IMR-90 (cell line): Measurements from ENCODE around the gene OR2A25. TPM values are rescaled to one million over a fixed set of nuclear protein-coding genes. Genes with fewer than 3 reads are reported as not detected.

Source experiments
- ATAC-seq: fragments of 200-7000 bp; cut with Tn5 transposase; 2 replicates; pipeline ENCODE4 v1.9.1; 2020; ENCODE audit warnings: low read depth, mild to moderate bottlenecking, moderate library complexity
- BruUV-seq: library from RNA; stranded (reverse); fragments of 400-500 nt; replicated peaks from 2 replicates; lab custom pipeline; 2021; lab: Mats Ljungman, UMichigan
- CTCF ChIA-PET: fragments of 300-600 bp; formaldehyde crosslinking; extraction: SDS; loops from one replicate; lab custom pipeline; 2021; ENCODE audit warnings: antibody characterized with exemption; lab: Yijun Ruan, JAX
- POLR2A ChIA-PET: fragments of 300-600 bp; sonication (Branson Sonifier 250); formaldehyde crosslinking; loops from one replicate; lab custom pipeline; 2022; ENCODE audit warnings: antibody characterized with exemption; ENCODE audit not compliant: unreplicated experiment; lab: Charles Lee
- DNase-seq: peaks from one replicate; pipeline ENCODE4 v3.0.0; 2013
- H2AFZ ChIP-seq: replicated peaks from 2 replicates; pipeline ENCODE3; 2013; ENCODE audit warnings: low read length, mild to moderate bottlenecking; ENCODE audit not compliant: poor library complexity
- H2AK5ac ChIP-seq: 2 replicates; pipeline ENCODE4 v1.6.1; 2013; ENCODE audit warnings: low read depth, low read length, inconsistent platforms
- H2AK9ac ChIP-seq: replicated peaks from 2 replicates; pipeline ENCODE3; 2013; ENCODE audit warnings: mild to moderate bottlenecking, low read depth, low read length, moderate library complexity; ENCODE audit not compliant: poor library complexity
- H2BK120ac ChIP-seq: 2 replicates; pipeline ENCODE4 v1.6.1; 2013; ENCODE audit warnings: low read depth, low read length, inconsistent platforms
- H2BK15ac ChIP-seq: 3 replicates; pipeline ENCODE4 v1.6.1; 2013; ENCODE audit warnings: low read depth, low read length, inconsistent platforms
- H2BK20ac ChIP-seq: 2 replicates; pipeline ENCODE4 v1.6.1; 2013; ENCODE audit warnings: low read depth, mild to moderate bottlenecking, inconsistent platforms, low read length, moderate library complexity
- H2BK5ac ChIP-seq: 2 replicates; pipeline ENCODE4 v1.6.1; 2013; ENCODE audit warnings: mild to moderate bottlenecking, low read depth, low read length, inconsistent platforms; ENCODE audit not compliant: poor library complexity, severe bottlenecking
- H3K14ac ChIP-seq: replicated peaks from 2 replicates; pipeline ENCODE4 v1.6.1; 2013; ENCODE audit warnings: low read depth, low read length, inconsistent platforms
- H3K18ac ChIP-seq: 2 replicates; pipeline ENCODE4 v1.6.1; 2013; ENCODE audit warnings: low read depth, low read length, control low read depth
- H3K23ac ChIP-seq: 2 replicates; pipeline ENCODE4 v1.6.1; 2013; ENCODE audit warnings: low read depth, low read length, inconsistent platforms
- H3K27ac ChIP-seq: 2 replicates; pipeline ENCODE4 v1.5.1; 2013; ENCODE audit warnings: mild to moderate bottlenecking, control low read depth, low read length; ENCODE audit not compliant: insufficient read depth
- H3K27me3 ChIP-seq: 2 replicates; pipeline ENCODE4 v1.6.1; 2013; ENCODE audit warnings: low read length; ENCODE audit not compliant: control insufficient read depth, insufficient read depth
- H3K36me3 ChIP-seq: 2 replicates; pipeline ENCODE4 v1.6.1; 2013; ENCODE audit warnings: low read length, mixed read lengths; ENCODE audit not compliant: control insufficient read depth, insufficient read depth
- H3K4ac ChIP-seq: 2 replicates; pipeline ENCODE4 v1.6.1; 2013; ENCODE audit warnings: low read depth, low read length, inconsistent platforms
- H3K4me1 ChIP-seq: 2 replicates; pipeline ENCODE4 v1.6.1; 2013; ENCODE audit warnings: low read length, mixed read lengths; ENCODE audit not compliant: control insufficient read depth, insufficient read depth
- H3K4me2 ChIP-seq: 2 replicates; pipeline ENCODE4 v1.6.1; 2013; ENCODE audit warnings: low read depth, mild to moderate bottlenecking, control low read depth, low read length, moderate library complexity
- H3K4me3 ChIP-seq: 2 replicates; pipeline ENCODE4 v1.5.1; 2013; ENCODE audit warnings: low read depth, mild to moderate bottlenecking, control low read depth, low read length, moderate library complexity; ENCODE audit not compliant: insufficient read depth
- H3K56ac ChIP-seq: 2 replicates; pipeline ENCODE4 v1.6.1; 2013; ENCODE audit warnings: low read length, inconsistent platforms; ENCODE audit not compliant: insufficient read depth; ENCODE audit errors: extremely low read depth
- H3K79me1 ChIP-seq, 2 experiments: 2 replicates each; pipeline ENCODE4 v1.6.1; 2013; ENCODE audit warnings: low read length in 2 of 2, inconsistent platforms in 1 of 2, low read depth in 1 of 2
- H3K9ac ChIP-seq: 2 replicates; pipeline ENCODE4 v1.6.1; 2013; ENCODE audit warnings: low read depth, low read length, control low read depth
- H3K9me1 ChIP-seq: 2 replicates; pipeline ENCODE4 v1.6.1; 2013; ENCODE audit warnings: low read length, inconsistent platforms; ENCODE audit not compliant: insufficient read depth
- H3K9me3 ChIP-seq: 2 replicates; pipeline ENCODE4 v1.6.1; 2013; ENCODE audit warnings: low read length; ENCODE audit not compliant: control insufficient read depth, insufficient read depth
- H4K20me1 ChIP-seq: 2 replicates; pipeline ENCODE4 v1.6.1; 2013; ENCODE audit warnings: low read length, inconsistent platforms; ENCODE audit not compliant: insufficient read depth
- H4K5ac ChIP-seq: 2 replicates; pipeline ENCODE4 v1.6.1; 2013; ENCODE audit warnings: mild to moderate bottlenecking, low read depth, low read length, control low read depth
- H4K8ac ChIP-seq, 2 experiments: 2 replicates each; pipeline ENCODE4 v1.6.1; 2013; ENCODE audit warnings: low read depth in 2 of 2, low read length in 2 of 2, control low read depth in 1 of 2, inconsistent platforms in 1 of 2
- H4K91ac ChIP-seq: 2 replicates; pipeline ENCODE4 v1.6.1; 2013; ENCODE audit warnings: low read depth, low read length, inconsistent platforms; ENCODE audit not compliant: insufficient read depth
- BHLHE40 ChIP-seq: fragments of 150-350 bp; IDR thresholded peaks from 2 replicates; pipeline ENCODE4 v1.6.1; 2016; ENCODE audit warnings: mild to moderate bottlenecking, low read depth, low read length
- CEBPB ChIP-seq: IDR thresholded peaks from 2 replicates; pipeline ENCODE4 v1.6.1; 2012; ENCODE audit warnings: low read depth, low read length, improper control_type of control experiment
- CHD1 ChIP-seq: IDR thresholded peaks from 2 replicates; pipeline ENCODE4 v1.6.1; 2012; ENCODE audit warnings: low read depth, low read length, improper control_type of control experiment
- CTCF ChIP-seq: conservative IDR thresholded peaks from 2 replicates; pipeline ENCODE4 v1.5.1; 2012; ENCODE audit warnings: mild to moderate bottlenecking, low read depth, low read length, improper control_type of control experiment
- ELK1 ChIP-seq: fragments of 150-350 bp; IDR thresholded peaks from 2 replicates; pipeline ENCODE4 v1.6.1; 2016; ENCODE audit warnings: low read depth, mild to moderate bottlenecking, low read length, moderate library complexity, borderline replicate concordance
- FOS ChIP-seq: fragments of 150-350 bp; IDR thresholded peaks from 2 replicates; pipeline ENCODE4 v1.6.1; 2016; ENCODE audit warnings: low read depth, low read length
- MAFK ChIP-seq: IDR thresholded peaks from 2 replicates; pipeline ENCODE4 v1.6.1; 2012; ENCODE audit warnings: low read depth, low read length, improper control_type of control experiment
- MAZ ChIP-seq: IDR thresholded peaks from 2 replicates; pipeline ENCODE4 v1.6.1; 2012; ENCODE audit warnings: low read depth, mild to moderate bottlenecking, low read length, improper control_type of control experiment, moderate library complexity, borderline replicate concordance
- MXI1 ChIP-seq: IDR thresholded peaks from 2 replicates; pipeline ENCODE4 v1.6.1; 2012; ENCODE audit warnings: low read depth, mild to moderate bottlenecking, low read length, moderate library complexity, borderline replicate concordance
- NFE2L2 ChIP-seq: fragments of 150-350 bp; IDR thresholded peaks from 2 replicates; pipeline ENCODE4 v1.6.1; 2016; ENCODE audit warnings: low read depth, mild to moderate bottlenecking, low read length
- POLR2A ChIP-seq: IDR thresholded peaks from 2 replicates; pipeline ENCODE4 v1.6.1; 2012; ENCODE audit warnings: mild to moderate bottlenecking, low read depth, low read length
- RAD21 ChIP-seq: IDR thresholded peaks from 2 replicates; pipeline ENCODE4 v1.6.1; 2012; ENCODE audit warnings: low read length, improper control_type of control experiment
- RCOR1 ChIP-seq: IDR thresholded peaks from 2 replicates; pipeline ENCODE4 v1.6.1; 2012; ENCODE audit warnings: mild to moderate bottlenecking, low read length, improper control_type of control experiment; ENCODE audit not compliant: insufficient replicate concordance
- RFX5 ChIP-seq: IDR thresholded peaks from 2 replicates; pipeline ENCODE4 v1.8.0; 2012; ENCODE audit warnings: low read depth, mild to moderate bottlenecking, low read length, moderate library complexity
- SMC3 ChIP-seq: fragments of 150-350 bp; IDR thresholded peaks from 2 replicates; pipeline ENCODE4 v1.6.1; 2016; ENCODE audit warnings: low read depth, mild to moderate bottlenecking, antibody characterized with exemption, low read length, moderate library complexity
- USF2 ChIP-seq: fragments of 150-350 bp; IDR thresholded peaks from 2 replicates; pipeline ENCODE4 v1.6.1; 2017; ENCODE audit warnings: mild to moderate bottlenecking, antibody characterized with exemption, low read length, low read depth
- WGBS, 2 experiments: methylation state at CpG; one replicate each; pipeline versions ENCODE4 v1.1.5 to v1.1.7; 2013; ENCODE audit warnings: missing lambda C conversion rate in 2 of 2; ENCODE audit not compliant: insufficient read length in 1 of 2; ENCODE audit errors: extremely low coverage in 2 of 2; 5-methylcytosine and 5-hydroxymethylcytosine counted together
- dilution Hi-C: fragments of 300-500 bp; cut with HindIII; formaldehyde crosslinking; loops from one replicate; pipeline ENCODE4 v1.14.3; 2018; ENCODE audit warnings: low sequenced_read_pairs; ENCODE audit not compliant: unreplicated experiment
- in situ Hi-C: fragments of 300-500 bp; cut with MboI; formaldehyde crosslinking; loops from 3 replicates; pipeline ENCODE4 v1.14.3; 2019; ENCODE audit warnings: low sequenced_read_pairs, inconsistent platforms, mixed read lengths
- intact Hi-C: fragments of 100-400 bp; cut with micrococcal nuclease; formaldehyde crosslinking; loops from 2 replicates; pipeline ENCODE4 v1.10.0; 2022
- polyA plus RNA-seq, 3 experiments: library from polyadenylated mRNA; depleted of rRNA; stranded (reverse); fragments of >200 nt; gene quantifications; 2 replicates each; pipeline ENCODE4 v1.2.3, GENCODE V29; 2012; ENCODE audit warnings: low replicate concordance in 1 of 3
- total RNA-seq: library from RNA; depleted of rRNA; stranded (reverse); fragments of >200 nt; gene quantifications from 2 replicates; pipeline ENCODE4 v1.2.3, GENCODE V29; 2012

The OR2A25 gene
- total and polyA plus RNA-seq, 2 of the 4 experiments (the other 2 are of a cell fraction) = not detected

- H3K4ac ChIP-seq = no peak within 1 kb of the TSS
- in situ Hi-C loops (no loop called here), intact Hi-C loops (no loop called here), dilution Hi-C loops (no loop called here)
- H3K36me3 ChIP-seq = no peaks in the 10 kb centered on the region
- DNase-seq = no peak
- no peak within 1 kb of the TSS for H3K23ac ChIP-seq
- no peaks in the 10 kb centered on the region for H3K4me1 ChIP-seq
- CTCF ChIA-PET = no interaction called here
- no peak within 1 kb of the TSS for H4K91ac ChIP-seq
- no peaks in the 10 kb centered on the region for H3K9me1 ChIP-seq
- POLR2A ChIA-PET = no interaction called here
- H2AK5ac ChIP-seq = no peak within 1 kb of the TSS
- H3K27me3 ChIP-seq = no peaks in the 10 kb centered on the region
- H3K56ac ChIP-seq = no peak within 1 kb of the TSS
- no peak within 1 kb of the TSS for H2AK9ac ChIP-seq
- no peak within 1 kb of the TSS for H2AFZ ChIP-seq
- no peak within 1 kb of the TSS for H3K27ac ChIP-seq
- no peak within 1 kb of the TSS for H4K8ac ChIP-seq
- H3K9me3 ChIP-seq = no peaks in the 10 kb centered on the region
- H3K79me1 ChIP-seq = no peaks in the 10 kb centered on the region
- H4K20me1 ChIP-seq = no peaks in the 10 kb centered on the region
- ATAC-seq = no peak
- H3K9ac ChIP-seq = no peak within 1 kb of the TSS
- BruUV-seq = no TSS peak
- WGBS, 2 experiments = no CpG with 5 or more reads among the region's 1 CpG
- H2BK120ac ChIP-seq = no peak within 1 kb of the TSS
- H3K4me3 ChIP-seq = no peak within 1 kb of the TSS
- H4K5ac ChIP-seq = no peak within 1 kb of the TSS
- TF ChIP-seq RAD21 (no peak), CHD1 (no peak), BHLHE40 (no peak), FOS (no peak), POLR2A (no peak), SMC3 (no peak), CTCF (no peak), MXI1 (no peak), RFX5 (no peak), MAFK (no peak), ELK1 (no peak), CEBPB (no peak), USF2 (no peak), NFE2L2 (no peak), MAZ (no peak), RCOR1 (no peak)
- H3K4me2 ChIP-seq = no peak within 1 kb of the TSS
- no peak within 1 kb of the TSS for H3K14ac ChIP-seq
- no peak within 1 kb of the TSS for H2BK5ac ChIP-seq
- H2BK20ac ChIP-seq = no peak within 1 kb of the TSS
- H2BK15ac ChIP-seq = no peak within 1 kb of the TSS
- H3K18ac ChIP-seq = no peak within 1 kb of the TSS
Observed at GRCh38 chr7:144048648-144049047, 21.0 kb upstream of the OR2A25 start, which contains the start of gene OR2A5. Gene OR2A5 (plus strand): TSS chr7:144048948. CDS start chr7:144050402, 1,454 bp downstream.
